AG09309 (cell line): ENCODE results near the gene MVB12A.
A peak's percentile ranks its signal among the peaks of the same experiment; 100 is the strongest.

Experiments
- DNase-seq: peaks from one replicate; pipeline ENCODE4 v3.0.0-alpha.2; 2010; ENCODE audit warnings: low read depth
- H3K4me3 ChIP-seq: 2 replicates; pipeline ENCODE4 v1.5.1; 2011; ENCODE audit warnings: mild to moderate bottlenecking, low read depth, low read length, moderate library complexity; ENCODE audit not compliant: control insufficient read depth
- TF ChIP-seq, protein P1 (sequence below): IDR thresholded peaks from 2 replicates; pipeline ENCODE4 v1.5.1; 2011; ENCODE audit warnings: mild to moderate bottlenecking, low read depth, low read length, inconsistent platforms; ENCODE audit not compliant: insufficient read depth, control insufficient read depth; ENCODE audit errors: missing control alignments

Gene MVB12A

DNA sequence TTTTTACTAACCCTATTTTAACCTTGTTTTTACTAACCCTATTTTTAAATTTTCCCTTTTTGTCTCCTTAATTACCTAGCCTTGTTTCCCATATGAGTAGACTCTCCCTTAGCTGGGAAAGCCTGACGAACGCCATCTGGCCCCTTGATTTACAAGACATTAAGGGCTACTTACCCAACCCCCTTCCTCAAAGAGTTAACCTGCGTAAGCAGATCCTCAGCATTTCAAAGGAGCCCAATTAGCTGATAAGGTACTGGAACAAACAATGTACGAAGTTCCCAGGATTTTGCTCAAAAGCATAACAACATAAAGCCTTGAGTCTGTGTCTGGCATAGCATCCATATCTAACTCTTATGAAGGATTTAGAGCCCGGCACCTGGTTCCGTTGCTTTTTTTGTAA, 4.7 kb upstream of the MVB12A start:
- no peak overlapping the region for H3K4me3 ChIP-seq
- DNase-seq: no peak
- TF ChIP-seq, protein P1, sequence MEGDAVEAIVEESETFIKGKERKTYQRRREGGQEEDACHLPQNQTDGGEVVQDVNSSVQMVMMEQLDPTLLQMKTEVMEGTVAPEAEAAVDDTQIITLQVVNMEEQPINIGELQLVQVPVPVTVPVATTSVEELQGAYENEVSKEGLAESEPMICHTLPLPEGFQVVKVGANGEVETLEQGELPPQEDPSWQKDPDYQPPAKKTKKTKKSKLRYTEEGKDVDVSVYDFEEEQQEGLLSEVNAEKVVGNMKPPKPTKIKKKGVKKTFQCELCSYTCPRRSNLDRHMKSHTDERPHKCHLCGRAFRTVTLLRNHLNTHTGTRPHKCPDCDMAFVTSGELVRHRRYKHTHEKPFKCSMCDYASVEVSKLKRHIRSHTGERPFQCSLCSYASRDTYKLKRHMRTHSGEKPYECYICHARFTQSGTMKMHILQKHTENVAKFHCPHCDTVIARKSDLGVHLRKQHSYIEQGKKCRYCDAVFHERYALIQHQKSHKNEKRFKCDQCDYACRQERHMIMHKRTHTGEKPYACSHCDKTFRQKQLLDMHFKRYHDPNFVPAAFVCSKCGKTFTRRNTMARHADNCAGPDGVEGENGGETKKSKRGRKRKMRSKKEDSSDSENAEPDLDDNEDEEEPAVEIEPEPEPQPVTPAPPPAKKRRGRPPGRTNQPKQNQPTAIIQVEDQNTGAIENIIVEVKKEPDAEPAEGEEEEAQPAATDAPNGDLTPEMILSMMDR: no peak

DNA sequence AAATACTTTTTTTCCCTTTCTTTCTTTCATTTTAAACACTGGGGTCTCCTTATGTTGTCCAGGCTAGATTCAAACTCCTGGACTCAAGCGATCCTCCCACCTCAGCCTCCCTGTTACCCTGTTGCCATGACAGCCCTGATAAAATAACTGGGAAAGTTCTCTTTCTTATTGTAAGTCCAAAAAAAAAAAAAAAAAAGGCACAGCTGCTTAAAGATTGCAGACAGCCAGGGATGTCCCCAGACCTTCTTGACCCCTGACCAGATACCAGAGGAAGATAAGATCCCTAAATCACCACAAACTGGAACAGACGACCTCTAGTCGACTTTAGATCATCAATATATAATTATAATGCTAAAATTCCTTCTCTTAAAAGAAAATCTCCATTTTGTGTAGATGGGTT, 1.1 kb upstream of the MVB12A start:
- H3K4me3 ChIP-seq: peak overlapping the region; percentile 47; the same call in 1 of the 2 replicates
- TF ChIP-seq, protein P1: no peak
- DNase-seq: no peak

DNA sequence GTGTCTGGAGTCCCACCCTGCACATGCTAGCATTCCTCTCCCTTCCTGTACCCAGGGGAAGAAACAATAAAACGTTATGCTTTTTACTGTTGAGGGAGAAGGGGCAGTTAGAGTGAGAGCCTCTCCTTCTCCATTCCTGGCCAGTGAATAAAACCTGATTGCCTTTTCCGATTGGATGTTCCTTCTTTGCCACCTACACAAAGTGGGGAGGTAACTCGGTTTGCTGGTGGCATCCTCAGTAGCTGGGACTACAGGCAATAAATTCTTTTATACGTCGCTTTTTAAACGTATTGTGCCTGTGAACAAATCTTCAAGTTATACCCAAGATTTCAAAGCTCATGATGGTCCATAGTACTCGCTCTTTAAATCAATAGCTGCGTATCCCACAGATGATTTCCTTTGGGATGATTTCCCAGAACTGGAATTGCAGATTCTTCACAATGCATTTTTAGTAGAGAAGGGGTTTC, 660 bp upstream of the MVB12A start:
- no peak for DNase-seq
- H3K4me3 ChIP-seq: peak overlapping the region; percentile 47
- TF ChIP-seq, protein P1: no peak

DNA sequence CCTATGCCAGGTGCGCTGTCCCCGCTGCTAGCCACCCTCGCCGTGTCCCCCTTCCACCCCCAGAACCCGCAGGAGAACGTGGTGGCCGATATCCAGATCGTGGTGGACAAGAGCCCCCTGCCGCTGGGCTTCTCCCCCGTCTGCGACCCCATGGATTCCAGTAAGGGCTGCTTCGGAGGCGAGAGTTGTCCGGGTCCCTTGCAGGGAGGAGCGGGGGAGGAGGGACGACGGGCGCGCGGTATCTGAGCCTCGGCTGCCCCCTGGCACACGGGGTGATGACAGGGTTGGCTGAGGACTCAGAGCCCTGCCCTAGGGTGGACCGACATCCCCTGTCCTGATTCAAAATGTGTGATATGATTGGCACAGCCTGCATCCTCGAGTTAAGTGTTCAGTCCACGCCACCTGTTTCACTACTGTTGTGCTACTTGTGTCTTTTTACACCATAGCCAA, 653 bp downstream of the MVB12A start:
- TF ChIP-seq, protein P1: no peak
- H3K4me3 ChIP-seq: peak overlapping the region; percentile 55
- no peak for DNase-seq

DNA sequence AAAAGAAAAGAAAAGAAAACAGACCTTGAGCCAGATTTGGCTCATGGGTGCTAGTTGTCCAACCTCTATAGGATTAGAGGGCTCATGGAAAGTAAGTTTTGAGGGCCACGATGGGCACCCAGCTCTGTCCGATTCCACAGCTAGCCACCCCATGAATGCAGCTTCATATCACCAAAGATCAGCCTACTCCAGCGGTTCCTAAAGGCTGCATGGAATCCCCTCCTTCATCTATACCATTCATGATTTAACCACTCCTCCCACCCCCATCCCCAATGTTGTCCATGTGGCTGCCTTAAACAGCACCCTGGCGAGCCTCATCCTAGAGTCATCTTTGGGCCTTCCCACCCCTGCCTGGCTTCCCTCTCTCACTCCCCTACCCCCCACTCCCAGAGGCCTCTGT, 2.1 kb downstream of the MVB12A start:
- no peak overlapping the region for H3K4me3 ChIP-seq
- DNase-seq: no peak
- TF ChIP-seq, protein P1: no peak

DNA sequence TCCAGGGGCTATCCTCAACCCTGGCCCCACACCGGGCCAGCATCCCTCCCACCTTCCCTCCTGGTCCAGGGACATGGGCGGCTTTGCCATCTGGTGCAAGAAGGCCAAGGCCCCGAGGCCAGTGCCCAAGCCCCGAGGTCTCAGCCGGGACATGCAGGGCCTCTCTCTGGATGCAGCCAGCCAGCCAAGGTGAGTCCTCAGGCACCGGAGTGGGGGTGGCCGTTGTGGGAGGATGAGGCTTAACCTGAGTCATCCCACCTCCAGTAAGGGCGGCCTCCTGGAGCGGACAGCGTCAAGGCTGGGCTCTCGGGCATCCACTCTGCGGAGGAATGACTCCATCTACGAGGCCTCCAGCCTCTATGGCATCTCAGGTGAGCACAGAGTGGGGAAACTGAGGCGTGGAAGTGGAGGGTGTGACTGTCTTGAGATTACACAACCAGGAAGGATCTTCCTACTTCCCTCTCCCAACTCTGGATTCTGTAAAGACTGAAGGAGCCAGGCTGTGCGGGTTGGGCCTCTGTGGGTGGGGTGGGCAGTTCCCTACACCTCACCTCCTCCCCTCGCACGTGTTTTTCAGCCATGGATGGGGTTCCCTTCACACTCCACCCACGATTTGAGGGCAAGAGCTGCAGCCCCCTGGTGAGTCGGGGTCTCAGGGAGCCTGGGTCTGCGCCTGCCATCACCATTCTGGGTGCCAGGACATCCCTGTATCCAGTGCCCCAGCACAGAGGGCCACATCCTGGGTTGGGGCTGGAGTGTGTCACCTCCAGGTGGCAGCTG, 3.8 kb downstream of the MVB12A start:
- no peak for DNase-seq
- H3K4me3 ChIP-seq: no peak overlapping the region
- TF ChIP-seq, protein P1: no peak

DNA sequence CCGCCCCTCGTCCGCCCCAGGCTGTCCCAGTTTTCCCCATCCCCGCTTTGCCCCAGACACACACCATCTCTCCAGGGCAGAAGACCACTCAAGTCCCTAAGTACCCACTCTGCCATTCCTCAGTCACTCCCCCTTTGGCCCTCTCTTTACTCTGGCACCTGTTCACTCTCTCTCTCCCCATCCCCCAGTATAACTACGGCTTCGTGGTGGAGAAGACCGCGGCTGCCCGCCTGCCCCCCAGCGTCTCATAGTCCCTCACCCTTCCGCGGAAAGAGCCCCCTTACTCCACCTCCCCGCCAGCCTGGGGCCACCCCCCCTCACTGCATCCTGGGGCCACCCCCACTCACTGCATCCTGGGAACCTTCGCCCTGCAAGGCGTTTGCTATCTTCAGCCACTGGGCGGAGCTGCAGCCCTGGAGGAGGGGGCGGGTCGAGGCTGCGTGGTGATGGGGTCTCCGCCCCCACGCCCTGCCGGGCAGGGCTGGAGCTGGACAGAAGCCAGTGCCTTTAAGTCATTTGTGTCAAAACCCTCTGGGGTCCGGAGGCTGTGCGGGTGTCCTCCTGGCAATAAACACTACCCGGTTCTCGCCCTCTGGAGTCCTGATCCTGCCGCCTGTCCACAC, 5.0 kb downstream of the MVB12A start:
- DNase-seq: no peak
- TF ChIP-seq, protein P1: peak; percentile 45
- no peak overlapping the region for H3K4me3 ChIP-seq
